Retinal pigment epithelial cell (primary cell): Measurements from ENCODE around the gene DAAM1.

Source experiments
- DNase-seq: peaks from one replicate; pipeline ENCODE4 v3.0.0-alpha.2; 2010; ENCODE audit warnings: low read depth
- H3K4me3 ChIP-seq: 2 replicates; pipeline ENCODE4 v1.5.1; 2011; ENCODE audit warnings: mild to moderate bottlenecking, low read length, control low read depth, moderate library complexity
- TF ChIP-seq, protein P1 (sequence below): conservative IDR thresholded peaks from 2 replicates; pipeline ENCODE4 v1.5.1; 2011; ENCODE audit warnings: low read depth, low read length, control low read depth, inconsistent platforms

The DAAM1 gene

DNA sequence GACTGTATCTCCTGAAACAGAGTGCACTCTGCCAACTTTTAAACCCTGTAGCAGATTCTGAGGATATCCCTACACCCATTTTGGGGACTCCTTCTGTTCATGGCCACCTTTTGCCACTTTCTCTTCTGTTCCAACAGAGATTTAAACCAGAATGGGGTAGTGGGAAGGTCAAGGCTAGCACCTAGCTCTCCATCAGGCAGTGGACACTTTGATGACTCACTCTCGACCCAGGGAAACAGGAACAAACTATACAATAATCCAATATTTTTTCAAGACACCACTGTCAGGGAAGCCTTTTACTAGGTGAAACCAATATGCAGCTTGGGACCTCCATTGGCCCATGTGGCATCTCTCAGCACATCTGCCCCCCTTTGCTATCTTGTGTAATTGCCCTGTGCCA, 103.6 kb downstream of the DAAM1 start:
- no peak for DNase-seq
- H3K4me3 ChIP-seq: no peak overlapping the region
- TF ChIP-seq, protein P1, sequence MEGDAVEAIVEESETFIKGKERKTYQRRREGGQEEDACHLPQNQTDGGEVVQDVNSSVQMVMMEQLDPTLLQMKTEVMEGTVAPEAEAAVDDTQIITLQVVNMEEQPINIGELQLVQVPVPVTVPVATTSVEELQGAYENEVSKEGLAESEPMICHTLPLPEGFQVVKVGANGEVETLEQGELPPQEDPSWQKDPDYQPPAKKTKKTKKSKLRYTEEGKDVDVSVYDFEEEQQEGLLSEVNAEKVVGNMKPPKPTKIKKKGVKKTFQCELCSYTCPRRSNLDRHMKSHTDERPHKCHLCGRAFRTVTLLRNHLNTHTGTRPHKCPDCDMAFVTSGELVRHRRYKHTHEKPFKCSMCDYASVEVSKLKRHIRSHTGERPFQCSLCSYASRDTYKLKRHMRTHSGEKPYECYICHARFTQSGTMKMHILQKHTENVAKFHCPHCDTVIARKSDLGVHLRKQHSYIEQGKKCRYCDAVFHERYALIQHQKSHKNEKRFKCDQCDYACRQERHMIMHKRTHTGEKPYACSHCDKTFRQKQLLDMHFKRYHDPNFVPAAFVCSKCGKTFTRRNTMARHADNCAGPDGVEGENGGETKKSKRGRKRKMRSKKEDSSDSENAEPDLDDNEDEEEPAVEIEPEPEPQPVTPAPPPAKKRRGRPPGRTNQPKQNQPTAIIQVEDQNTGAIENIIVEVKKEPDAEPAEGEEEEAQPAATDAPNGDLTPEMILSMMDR: no peak

GRCh38 chr14:59292921-59293534, 104.6 kb downstream of the DAAM1 start:
- no peak overlapping the region for H3K4me3 ChIP-seq
- TF ChIP-seq, protein P1: no peak
- DNase-seq: no peak

- TF ChIP-seq, protein P1: no peak
- no peak for DNase-seq
- no peak overlapping the region for H3K4me3 ChIP-seq
Measured at GRCh38 chr14:59293935-59294661, 105.6 kb downstream of the DAAM1 start.

DNA sequence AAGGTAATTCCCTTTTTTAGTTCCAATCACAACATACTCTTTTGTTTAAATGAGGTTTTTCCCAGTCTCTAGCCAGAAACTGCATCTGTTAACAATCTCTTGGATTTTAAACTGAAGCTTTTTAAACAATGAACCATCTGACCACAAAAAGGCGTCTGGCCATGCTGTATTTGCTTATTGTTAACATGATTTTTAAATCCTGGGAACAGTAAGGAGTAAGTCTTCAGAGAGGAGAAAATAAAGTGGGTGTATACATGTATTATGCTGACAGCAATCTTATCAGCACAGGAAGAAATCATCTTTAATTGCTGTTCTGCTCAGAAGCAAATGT, 106.2 kb downstream of the DAAM1 start:
- H3K4me3 ChIP-seq: no peak overlapping the region
- DNase-seq: no peak
- TF ChIP-seq, protein P1: no peak

- H3K4me3 ChIP-seq: no peak overlapping the region
- TF ChIP-seq, protein P1: no peak
- no peak for DNase-seq
Measured at GRCh38 chr14:59295951-59296350, 107.5 kb downstream of the DAAM1 start.

GRCh38 chr14:59296508-59296907, 108.0 kb downstream of the DAAM1 start:
- no peak overlapping the region for H3K4me3 ChIP-seq
- no peak for DNase-seq
- TF ChIP-seq, protein P1: no peak

- TF ChIP-seq, protein P1: no peak
- no peak for DNase-seq
- H3K4me3 ChIP-seq: no peak overlapping the region
Measured at GRCh38 chr14:59297071-59297776, 108.8 kb downstream of the DAAM1 start.
